ENCODE results near the gene NACC2. TPM values are rescaled to one million over a fixed set of nuclear protein-coding genes. Genes with fewer than 3 reads are reported as not detected.
A peak's percentile ranks its signal among the peaks of the same experiment; 100 is the strongest.

The NACC2 gene
- total RNA-seq, 4 donors from 2014 or later: 22.2 to 64.3 (median 26.5) TPM

DNA sequence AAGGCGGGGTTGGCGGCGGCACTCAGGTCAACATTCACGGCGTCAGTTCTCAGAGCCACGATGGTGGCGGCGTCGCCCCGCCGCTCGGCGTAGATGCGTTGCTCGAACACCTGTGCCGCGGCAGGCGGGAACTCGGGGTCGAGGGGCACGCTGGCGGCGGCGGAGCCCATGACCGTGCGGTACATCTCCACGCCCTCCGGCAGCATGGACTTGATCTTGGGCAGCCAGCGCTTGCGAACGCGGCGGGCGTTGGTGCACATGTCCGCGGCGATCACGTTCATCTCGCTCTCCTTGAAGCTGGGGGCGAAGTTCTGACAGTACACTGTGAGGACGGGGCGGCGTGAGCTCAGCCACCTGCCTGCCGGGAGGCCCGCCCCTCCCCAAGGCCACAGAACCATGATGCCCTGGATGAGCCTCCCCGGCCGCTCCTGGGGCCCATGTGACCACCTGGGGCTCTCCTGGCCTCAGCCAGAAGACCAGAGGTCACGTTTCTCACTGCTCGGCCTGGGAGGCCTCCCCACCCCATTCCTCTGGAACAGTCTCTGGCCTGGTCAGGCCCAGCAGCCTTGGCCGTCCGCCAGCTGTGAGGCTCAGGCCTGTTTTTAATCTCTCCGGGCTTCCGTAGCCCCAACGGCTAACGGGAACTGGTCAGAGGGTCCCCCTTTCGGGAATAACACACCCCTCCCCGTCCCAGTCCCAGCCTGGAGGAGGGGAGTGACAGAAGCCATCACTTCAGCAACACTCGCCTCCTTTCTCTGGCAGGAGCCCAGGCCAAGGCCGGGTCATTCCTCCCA is 83.2 kb downstream of the NACC2 start:
- Histone ChIP-seq H3K4me1 (peaks cover 9 to 26% (median 18%) of the 10 kb centered on the region in 4 donors), H3K4me3 (peak overlapping the region in 1 of 4 donors; percentile 20), H3K9me3 (no peaks in the 10 kb centered on the region), H3K27me3 (no peaks in the 10 kb centered on the region), H3K36me3 (peaks cover 0 to 7% (median 0%) of the 10 kb centered on the region in 4 donors), H3K27ac (peak overlapping the region; percentile 51 to 73 (median 64))
- in situ Hi-C loops (cut with MboI; ENCODE audit: low pct_ligation_motif_present in 1 of 4, low pct_unique_long_range_greater_than_20kb in 1 of 4, low sequenced_read_pairs in 3 of 4) (no loop called here), intact Hi-C loops (cut with DNase I; ENCODE audit: low total_unique reads) (no loop called here)
- peak; percentile 60 for DNase-seq
- 80% methylated on average over 59 of the region's 59 CpGs; no CpG with 5 or more reads in 1 of the 2 donors for WGBS, 2 donors (ENCODE audit: low coverage in 1 of 2)
- TF ChIP-seq, protein P1, sequence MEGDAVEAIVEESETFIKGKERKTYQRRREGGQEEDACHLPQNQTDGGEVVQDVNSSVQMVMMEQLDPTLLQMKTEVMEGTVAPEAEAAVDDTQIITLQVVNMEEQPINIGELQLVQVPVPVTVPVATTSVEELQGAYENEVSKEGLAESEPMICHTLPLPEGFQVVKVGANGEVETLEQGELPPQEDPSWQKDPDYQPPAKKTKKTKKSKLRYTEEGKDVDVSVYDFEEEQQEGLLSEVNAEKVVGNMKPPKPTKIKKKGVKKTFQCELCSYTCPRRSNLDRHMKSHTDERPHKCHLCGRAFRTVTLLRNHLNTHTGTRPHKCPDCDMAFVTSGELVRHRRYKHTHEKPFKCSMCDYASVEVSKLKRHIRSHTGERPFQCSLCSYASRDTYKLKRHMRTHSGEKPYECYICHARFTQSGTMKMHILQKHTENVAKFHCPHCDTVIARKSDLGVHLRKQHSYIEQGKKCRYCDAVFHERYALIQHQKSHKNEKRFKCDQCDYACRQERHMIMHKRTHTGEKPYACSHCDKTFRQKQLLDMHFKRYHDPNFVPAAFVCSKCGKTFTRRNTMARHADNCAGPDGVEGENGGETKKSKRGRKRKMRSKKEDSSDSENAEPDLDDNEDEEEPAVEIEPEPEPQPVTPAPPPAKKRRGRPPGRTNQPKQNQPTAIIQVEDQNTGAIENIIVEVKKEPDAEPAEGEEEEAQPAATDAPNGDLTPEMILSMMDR (IDR thresholded peaks at IDR 0.05): no peak
- peak in 2 of 3 donors; percentile 48 to 60 for TF ChIP-seq POLR2AphosphoS5 (IDR thresholded peaks at IDR 0.05)

DNA sequence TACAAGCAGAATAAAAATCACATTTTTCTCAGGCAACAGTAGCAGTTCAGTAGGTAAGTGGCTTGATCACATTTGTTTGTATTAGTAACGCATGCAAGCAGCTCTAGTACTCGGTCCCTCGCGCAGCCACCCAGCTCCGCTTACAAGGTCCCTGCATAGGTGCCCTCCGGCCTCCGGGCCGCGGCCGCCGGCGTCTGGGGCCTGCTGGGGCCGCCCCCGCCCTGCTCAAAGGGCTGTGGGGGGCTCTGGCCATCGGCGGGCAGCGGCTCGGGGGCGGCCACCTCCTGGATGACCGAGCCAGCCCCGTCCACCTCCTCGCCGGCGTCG is 83.8 kb downstream of the NACC2 start:
- Histone ChIP-seq H3K36me3 (peaks cover 0 to 7% (median 0%) of the 10 kb centered on the region in 4 donors), H3K27ac (peak overlapping the region; percentile 51 to 73 (median 64)), H3K27me3 (no peaks in the 10 kb centered on the region), H3K4me1 (peaks cover 9 to 26% (median 18%) of the 10 kb centered on the region in 4 donors), H3K9me3 (no peaks in the 10 kb centered on the region), H3K4me3 (no peak overlapping the region)
- no peak for DNase-seq
- TF ChIP-seq POLR2AphosphoS5 (IDR thresholded peaks at IDR 0.05) (no peak), EP300 (IDR thresholded peaks at IDR 0.05; ENCODE audit: low read depth) (no peak), POLR2A (IDR thresholded peaks at IDR 0.05) (no peak)
- TF ChIP-seq, protein P1 (IDR thresholded peaks at IDR 0.05): no peak
- 94% methylated on average over 23 of the region's 25 CpGs; no CpG with 5 or more reads in 1 of the 2 donors for WGBS, 2 donors (ENCODE audit: low coverage in 1 of 2)
- intact Hi-C loops (cut with DNase I; ENCODE audit: low total_unique reads): no loop called here
- in situ Hi-C loops (cut with MboI; ENCODE audit: low pct_ligation_motif_present in 1 of 4, low pct_unique_long_range_greater_than_20kb in 1 of 4, low sequenced_read_pairs in 3 of 4): no loop called here

DNA sequence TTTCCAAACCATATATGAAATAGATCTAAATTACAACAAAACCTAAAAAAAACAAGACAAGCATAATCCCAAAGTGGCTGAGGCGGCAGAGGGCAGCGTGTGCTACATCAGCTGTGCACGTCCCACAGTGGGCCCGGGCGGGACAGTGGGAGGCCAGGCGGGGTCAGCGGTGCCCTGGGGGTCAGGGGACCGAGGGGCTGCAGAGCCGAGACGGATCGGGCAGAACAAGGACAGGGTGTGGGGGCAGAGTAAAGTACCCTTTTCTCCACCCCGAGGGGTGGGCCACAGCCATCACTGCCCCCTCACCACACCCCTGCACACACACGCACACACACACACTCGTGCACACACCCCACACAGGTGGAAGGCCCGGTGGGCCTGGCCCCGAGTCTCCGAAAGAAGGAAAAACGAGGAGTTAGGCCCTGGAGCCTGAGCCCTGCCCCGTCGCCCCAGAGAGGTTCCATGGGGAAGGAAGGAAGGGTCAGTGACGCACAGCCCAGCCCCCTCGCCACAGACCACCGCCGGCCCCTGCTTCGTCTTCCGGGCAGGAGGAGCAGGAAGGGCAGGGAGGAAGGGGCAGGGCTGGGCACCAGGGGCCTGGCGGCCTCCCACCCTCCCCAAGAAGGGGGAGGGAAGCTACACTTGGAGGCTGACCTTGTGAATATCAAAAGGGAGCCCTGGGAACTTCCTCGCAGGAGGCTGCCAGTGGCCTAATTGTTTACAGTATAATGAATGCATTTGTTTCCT is 84.3 kb downstream of the NACC2 start:
- H3K4me1 ChIP-seq: peaks cover 9 to 26% (median 18%) of the 10 kb centered on the region in 4 donors
- peak overlapping the region in 3 of 4 donors; percentile 18 to 73 (median 62) for H3K27ac ChIP-seq

More for the DNA sequence above, 84.3 kb downstream of the NACC2 start:
- TF ChIP-seq POLR2A (IDR thresholded peaks at IDR 0.05) (no peak), POLR2AphosphoS5 (IDR thresholded peaks at IDR 0.05) (no peak), EP300 (IDR thresholded peaks at IDR 0.05; ENCODE audit: low read depth) (no peak)
- TF ChIP-seq, protein P1 (IDR thresholded peaks at IDR 0.05): no peak
- 83 to 86% methylated on average over 3 to 28 of the region's 28 CpGs for WGBS, 2 donors (ENCODE audit: low coverage in 1 of 2)
- intact Hi-C loops (cut with DNase I; ENCODE audit: low total_unique reads): no loop called here
- H3K9me3 ChIP-seq: no peaks in the 10 kb centered on the region
- no peak overlapping the region for H3K4me3 ChIP-seq
- no peaks in the 10 kb centered on the region for H3K27me3 ChIP-seq
- no peak for DNase-seq
- H3K36me3 ChIP-seq: peaks cover 0 to 7% (median 0%) of the 10 kb centered on the region in 4 donors
- in situ Hi-C loops (cut with MboI; ENCODE audit: low pct_ligation_motif_present in 1 of 4, low pct_unique_long_range_greater_than_20kb in 1 of 4, low sequenced_read_pairs in 3 of 4): no loop called here
